ENCODE results near the gene SRC.

SRC gene

GRCh38 chr20:37405351-37405897 lies 59.5 kb downstream of the SRC start:
- DNase-seq = no peak
- no peaks in the 10 kb centered on the region for H3K36me3 ChIP-seq (ENCODE audit: control insufficient read depth, insufficient read depth, low read length)
- H3K9me3 ChIP-seq (ENCODE audit: control insufficient read depth, low read length) = no peaks in the 10 kb centered on the region
- H3K4me3 ChIP-seq (ENCODE audit: insufficient read depth, low read depth, low read length, poor library complexity, severe bottlenecking) = no peak overlapping the region
- peaks cover 11% of the 10 kb centered on the region for H3K27me3 ChIP-seq (replicated peaks; ENCODE audit: control insufficient read depth, insufficient read depth, low read length, poor library complexity, severe bottlenecking)
- H3K4me1 ChIP-seq (ENCODE audit: control insufficient read depth, insufficient read depth, low read length, poor library complexity, severe bottlenecking) = peaks cover 6% of the 10 kb centered on the region
- H3K27ac ChIP-seq (ENCODE audit: insufficient read depth, low read length, poor library complexity, severe bottlenecking) = no peak overlapping the region

GRCh38 chr20:37406010-37406998 lies 60.4 kb downstream of the SRC start:
- Histone ChIP-seq H3K4me1 (ENCODE audit: control insufficient read depth, insufficient read depth, low read length, poor library complexity, severe bottlenecking) (peaks cover 6% of the 10 kb centered on the region), H3K9me3 (ENCODE audit: control insufficient read depth, low read length) (no peaks in the 10 kb centered on the region), H3K27me3 (replicated peaks; ENCODE audit: control insufficient read depth, insufficient read depth, low read length, poor library complexity, severe bottlenecking) (peaks cover 11% of the 10 kb centered on the region), H3K27ac (ENCODE audit: insufficient read depth, low read length, poor library complexity, severe bottlenecking) (no peak overlapping the region), H3K4me3 (ENCODE audit: insufficient read depth, low read depth, low read length, poor library complexity, severe bottlenecking) (peak overlapping the region; percentile 39), H3K36me3 (ENCODE audit: control insufficient read depth, insufficient read depth, low read length) (no peaks in the 10 kb centered on the region)
- DNase-seq = no peak

- H3K4me1 ChIP-seq (ENCODE audit: control insufficient read depth, insufficient read depth, low read length, poor library complexity, severe bottlenecking) = peaks cover 10% of the 10 kb centered on the region
- H3K27ac ChIP-seq (ENCODE audit: insufficient read depth, low read length, poor library complexity, severe bottlenecking) = no peak overlapping the region
- no peaks in the 10 kb centered on the region for H3K9me3 ChIP-seq (ENCODE audit: control insufficient read depth, low read length)
Observed at GRCh38 chr20:37407019-37407566, 61.2 kb downstream of the SRC start.

GRCh38 chr20:37407573-37408002 lies 61.6 kb downstream of the SRC start:
- H3K27me3 ChIP-seq (replicated peaks; ENCODE audit: control insufficient read depth, insufficient read depth, low read length, poor library complexity, severe bottlenecking) = peaks cover 11% of the 10 kb centered on the region
- no peak overlapping the region for H3K27ac ChIP-seq (ENCODE audit: insufficient read depth, low read length, poor library complexity, severe bottlenecking)
- no peak for DNase-seq
- H3K9me3 ChIP-seq (ENCODE audit: control insufficient read depth, low read length) = no peaks in the 10 kb centered on the region
- no peak overlapping the region for H3K4me3 ChIP-seq (ENCODE audit: insufficient read depth, low read depth, low read length, poor library complexity, severe bottlenecking)
- peaks cover 10% of the 10 kb centered on the region for H3K4me1 ChIP-seq (ENCODE audit: control insufficient read depth, insufficient read depth, low read length, poor library complexity, severe bottlenecking)
- no peaks in the 10 kb centered on the region for H3K36me3 ChIP-seq (ENCODE audit: control insufficient read depth, insufficient read depth, low read length)

More at GRCh38 chr20:37407019-37407566, 61.2 kb downstream of the SRC start:
- Histone ChIP-seq H3K36me3 (ENCODE audit: control insufficient read depth, insufficient read depth, low read length) (no peaks in the 10 kb centered on the region), H3K27me3 (replicated peaks; ENCODE audit: control insufficient read depth, insufficient read depth, low read length, poor library complexity, severe bottlenecking) (peaks cover 11% of the 10 kb centered on the region), H3K4me3 (ENCODE audit: insufficient read depth, low read depth, low read length, poor library complexity, severe bottlenecking) (no peak overlapping the region)
- DNase-seq = no peak

GRCh38 chr20:37408302-37409193 lies 62.6 kb downstream of the SRC start:
- Histone ChIP-seq H3K27me3 (replicated peaks; ENCODE audit: control insufficient read depth, insufficient read depth, low read length, poor library complexity, severe bottlenecking) (peaks cover 11% of the 10 kb centered on the region), H3K27ac (ENCODE audit: insufficient read depth, low read length, poor library complexity, severe bottlenecking) (no peak overlapping the region), H3K9me3 (ENCODE audit: control insufficient read depth, low read length) (no peaks in the 10 kb centered on the region), H3K36me3 (ENCODE audit: control insufficient read depth, insufficient read depth, low read length) (no peaks in the 10 kb centered on the region), H3K4me1 (ENCODE audit: control insufficient read depth, insufficient read depth, low read length, poor library complexity, severe bottlenecking) (peaks cover 12% of the 10 kb centered on the region), H3K4me3 (ENCODE audit: insufficient read depth, low read depth, low read length, poor library complexity, severe bottlenecking) (no peak overlapping the region)
- no peak for DNase-seq

GRCh38 chr20:37411408-37412219 lies 65.7 kb downstream of the SRC start:
- DNase-seq = no peak
- Histone ChIP-seq H3K4me1 (ENCODE audit: control insufficient read depth, insufficient read depth, low read length, poor library complexity, severe bottlenecking) (peaks cover 8% of the 10 kb centered on the region), H3K9me3 (ENCODE audit: control insufficient read depth, low read length) (no peaks in the 10 kb centered on the region), H3K27me3 (replicated peaks; ENCODE audit: control insufficient read depth, insufficient read depth, low read length, poor library complexity, severe bottlenecking) (peaks cover 4% of the 10 kb centered on the region), H3K27ac (ENCODE audit: insufficient read depth, low read length, poor library complexity, severe bottlenecking) (no peak overlapping the region), H3K4me3 (ENCODE audit: insufficient read depth, low read depth, low read length, poor library complexity, severe bottlenecking) (peak overlapping the region; percentile 30), H3K36me3 (ENCODE audit: control insufficient read depth, insufficient read depth, low read length) (no peaks in the 10 kb centered on the region)

- Histone ChIP-seq H3K9me3 (ENCODE audit: control insufficient read depth, low read length) (no peaks in the 10 kb centered on the region), H3K4me1 (ENCODE audit: control insufficient read depth, insufficient read depth, low read length, poor library complexity, severe bottlenecking) (peaks cover 6% of the 10 kb centered on the region), H3K36me3 (ENCODE audit: control insufficient read depth, insufficient read depth, low read length) (no peaks in the 10 kb centered on the region), H3K4me3 (ENCODE audit: insufficient read depth, low read depth, low read length, poor library complexity, severe bottlenecking) (no peak overlapping the region), H3K27ac (ENCODE audit: insufficient read depth, low read length, poor library complexity, severe bottlenecking) (no peak overlapping the region), H3K27me3 (replicated peaks; ENCODE audit: control insufficient read depth, insufficient read depth, low read length, poor library complexity, severe bottlenecking) (peaks cover under 1% of the 10 kb centered on the region)
- no peak for DNase-seq
Observed at GRCh38 chr20:37413023-37413334, 67.0 kb downstream of the SRC start.

- H3K9me3 ChIP-seq (ENCODE audit: control insufficient read depth, low read length) = no peaks in the 10 kb centered on the region
- H3K4me1 ChIP-seq (ENCODE audit: control insufficient read depth, insufficient read depth, low read length, poor library complexity, severe bottlenecking) = peaks cover 6% of the 10 kb centered on the region
- no peak for DNase-seq
- H3K27ac ChIP-seq (ENCODE audit: insufficient read depth, low read length, poor library complexity, severe bottlenecking) = no peak overlapping the region
- no peaks in the 10 kb centered on the region for H3K36me3 ChIP-seq (ENCODE audit: control insufficient read depth, insufficient read depth, low read length)
- H3K4me3 ChIP-seq (ENCODE audit: insufficient read depth, low read depth, low read length, poor library complexity, severe bottlenecking) = no peak overlapping the region
- H3K27me3 ChIP-seq (replicated peaks; ENCODE audit: control insufficient read depth, insufficient read depth, low read length, poor library complexity, severe bottlenecking) = no peaks in the 10 kb centered on the region
Observed at GRCh38 chr20:37413379-37413778, 67.4 kb downstream of the SRC start.
